Measurements from ENCODE around the gene GABRD. TPM values are rescaled to one million over a fixed set of nuclear protein-coding genes. Genes with fewer than 3 reads are reported as not detected.

The GABRD gene
- total and polyA plus RNA-seq, 2 experiments from 2014 or later: 2.1 to 5.1 TPM

DNA sequence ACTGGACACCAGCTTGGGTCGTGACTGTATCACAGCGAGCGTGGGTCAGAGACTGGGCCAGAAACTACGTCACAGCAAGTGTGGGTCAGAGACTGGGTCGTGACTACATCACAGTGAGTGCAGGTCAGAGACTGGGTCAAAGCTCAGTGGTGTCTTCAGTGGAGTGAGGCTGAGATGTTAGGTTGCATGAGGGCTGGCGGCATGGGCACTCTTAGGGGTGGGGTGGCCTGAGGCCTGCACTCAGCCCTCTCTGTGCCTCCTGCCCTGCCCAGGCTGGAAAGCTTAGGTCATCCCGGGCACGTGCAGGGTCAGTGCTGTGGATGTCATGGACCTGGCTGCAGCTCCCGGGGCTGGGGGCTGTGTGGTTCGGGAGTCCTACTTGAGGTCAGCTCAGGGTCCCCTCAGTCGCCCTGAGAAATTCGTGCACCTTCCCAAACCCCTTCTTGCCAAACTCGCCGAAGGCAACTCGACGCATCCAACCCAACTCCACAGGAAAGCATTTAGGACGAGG is 34.5 kb upstream of the GABRD start:
- Histone ChIP-seq H3K9me2 (ENCODE audit: insufficient read depth) (no peaks in the 10 kb centered on the region), H3K79me2 (replicated peaks; ENCODE audit: insufficient read depth) (no peaks in the 10 kb centered on the region), H3K4me3 (no peak overlapping the region), H3F3A (replicated peaks; ENCODE audit: low read depth) (no peaks in the 10 kb centered on the region), H3K27ac (ENCODE audit: low read depth) (no peak overlapping the region), H3K36me3 (ENCODE audit: insufficient read depth) (no peaks in the 10 kb centered on the region), H2AFZ (peak overlapping the region; percentile 28; the same call in 1 of the 2 replicates), H4K20me1 (replicated peaks; ENCODE audit: insufficient read depth) (no peaks in the 10 kb centered on the region), H3K27me3 (ENCODE audit: insufficient read depth) (no peaks in the 10 kb centered on the region), H3K4me2 (no peak overlapping the region), H3K4me1 (ENCODE audit: insufficient read depth) (no peaks in the 10 kb centered on the region)
- Mint-ChIP-seq H3K36me3 (ENCODE audit: low read depth) (no peaks in the 10 kb centered on the region), H3K4me1 (peaks cover 4% of the 10 kb centered on the region; the same call in 1 of the 3 replicates), H3K27ac (peak overlapping the region; percentile 5; the same call in 1 of the 2 replicates), H3K9me3 (peaks cover 3% of the 10 kb centered on the region; the same call in 2 of the 3 replicates), H3K4me3 (no peak overlapping the region), H3K27me3 (ENCODE audit: insufficient read depth, low read depth, poor library complexity) (peaks cover 14% of the 10 kb centered on the region)
- TF ChIP-seq, protein P1, sequence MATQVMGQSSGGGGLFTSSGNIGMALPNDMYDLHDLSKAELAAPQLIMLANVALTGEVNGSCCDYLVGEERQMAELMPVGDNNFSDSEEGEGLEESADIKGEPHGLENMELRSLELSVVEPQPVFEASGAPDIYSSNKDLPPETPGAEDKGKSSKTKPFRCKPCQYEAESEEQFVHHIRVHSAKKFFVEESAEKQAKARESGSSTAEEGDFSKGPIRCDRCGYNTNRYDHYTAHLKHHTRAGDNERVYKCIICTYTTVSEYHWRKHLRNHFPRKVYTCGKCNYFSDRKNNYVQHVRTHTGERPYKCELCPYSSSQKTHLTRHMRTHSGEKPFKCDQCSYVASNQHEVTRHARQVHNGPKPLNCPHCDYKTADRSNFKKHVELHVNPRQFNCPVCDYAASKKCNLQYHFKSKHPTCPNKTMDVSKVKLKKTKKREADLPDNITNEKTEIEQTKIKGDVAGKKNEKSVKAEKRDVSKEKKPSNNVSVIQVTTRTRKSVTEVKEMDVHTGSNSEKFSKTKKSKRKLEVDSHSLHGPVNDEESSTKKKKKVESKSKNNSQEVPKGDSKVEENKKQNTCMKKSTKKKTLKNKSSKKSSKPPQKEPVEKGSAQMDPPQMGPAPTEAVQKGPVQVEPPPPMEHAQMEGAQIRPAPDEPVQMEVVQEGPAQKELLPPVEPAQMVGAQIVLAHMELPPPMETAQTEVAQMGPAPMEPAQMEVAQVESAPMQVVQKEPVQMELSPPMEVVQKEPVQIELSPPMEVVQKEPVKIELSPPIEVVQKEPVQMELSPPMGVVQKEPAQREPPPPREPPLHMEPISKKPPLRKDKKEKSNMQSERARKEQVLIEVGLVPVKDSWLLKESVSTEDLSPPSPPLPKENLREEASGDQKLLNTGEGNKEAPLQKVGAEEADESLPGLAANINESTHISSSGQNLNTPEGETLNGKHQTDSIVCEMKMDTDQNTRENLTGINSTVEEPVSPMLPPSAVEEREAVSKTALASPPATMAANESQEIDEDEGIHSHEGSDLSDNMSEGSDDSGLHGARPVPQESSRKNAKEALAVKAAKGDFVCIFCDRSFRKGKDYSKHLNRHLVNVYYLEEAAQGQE (IDR thresholded peaks at IDR 0.05; ENCODE audit: unreplicated experiment): no peak
- TF ChIP-seq, protein P2, sequence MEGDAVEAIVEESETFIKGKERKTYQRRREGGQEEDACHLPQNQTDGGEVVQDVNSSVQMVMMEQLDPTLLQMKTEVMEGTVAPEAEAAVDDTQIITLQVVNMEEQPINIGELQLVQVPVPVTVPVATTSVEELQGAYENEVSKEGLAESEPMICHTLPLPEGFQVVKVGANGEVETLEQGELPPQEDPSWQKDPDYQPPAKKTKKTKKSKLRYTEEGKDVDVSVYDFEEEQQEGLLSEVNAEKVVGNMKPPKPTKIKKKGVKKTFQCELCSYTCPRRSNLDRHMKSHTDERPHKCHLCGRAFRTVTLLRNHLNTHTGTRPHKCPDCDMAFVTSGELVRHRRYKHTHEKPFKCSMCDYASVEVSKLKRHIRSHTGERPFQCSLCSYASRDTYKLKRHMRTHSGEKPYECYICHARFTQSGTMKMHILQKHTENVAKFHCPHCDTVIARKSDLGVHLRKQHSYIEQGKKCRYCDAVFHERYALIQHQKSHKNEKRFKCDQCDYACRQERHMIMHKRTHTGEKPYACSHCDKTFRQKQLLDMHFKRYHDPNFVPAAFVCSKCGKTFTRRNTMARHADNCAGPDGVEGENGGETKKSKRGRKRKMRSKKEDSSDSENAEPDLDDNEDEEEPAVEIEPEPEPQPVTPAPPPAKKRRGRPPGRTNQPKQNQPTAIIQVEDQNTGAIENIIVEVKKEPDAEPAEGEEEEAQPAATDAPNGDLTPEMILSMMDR (conservative IDR thresholded peaks at IDR 0.05; ENCODE audit: low read depth in 2 of 2): no peak
- no peak for TF ChIP-seq EZH2 (IDR thresholded peaks at IDR 0.05; ENCODE audit: low read depth, unreplicated experiment)
- no peak for TF ChIP-seq POLR2AphosphoS5 (IDR thresholded peaks at IDR 0.05; ENCODE audit: low read depth)
- no peak for TF ChIP-seq CREB1 (CRISPR knock-in tag; IDR thresholded peaks at IDR 0.05; ENCODE audit: low read depth)
- ATAC-seq (no peak), DNase-seq (ENCODE audit: low spot score) (no peak)

DNA sequence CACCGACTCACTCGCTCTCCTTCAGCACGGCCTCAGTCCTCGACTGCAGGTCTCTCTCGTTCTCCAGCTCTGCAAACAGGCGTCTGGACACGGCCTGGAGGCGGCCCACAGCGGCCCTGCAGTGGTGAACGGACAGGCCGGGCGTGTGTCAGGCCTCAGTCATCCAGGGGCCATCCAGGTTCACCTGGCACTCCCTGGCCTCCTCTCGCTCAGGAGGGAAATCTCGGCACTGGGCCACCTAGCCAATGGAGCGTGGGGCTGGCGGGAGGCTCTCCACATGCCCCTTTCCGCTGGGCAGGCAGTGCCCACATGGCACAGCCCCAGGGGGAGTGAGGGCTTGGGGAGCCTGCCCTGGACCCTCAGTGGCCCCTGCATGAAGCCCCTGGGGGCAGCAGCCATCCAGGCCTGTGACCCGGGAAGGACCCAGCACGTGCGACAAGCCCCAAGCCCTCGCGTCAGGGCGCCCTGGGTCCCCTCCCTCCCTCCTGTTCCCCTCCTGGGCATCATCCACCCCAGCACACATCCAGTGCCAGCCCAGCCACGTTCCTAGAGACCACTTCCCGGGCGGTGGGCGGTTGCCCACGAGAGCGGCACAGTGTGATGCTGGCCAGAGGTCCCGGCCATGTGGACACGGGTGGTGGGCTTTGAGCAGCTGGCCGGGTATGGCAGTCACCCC is 33.6 kb upstream of the GABRD start:
- H4K20me1 ChIP-seq (replicated peaks; ENCODE audit: insufficient read depth): no peaks in the 10 kb centered on the region
- Mint-ChIP-seq H3K4me1 (peaks cover 12% of the 10 kb centered on the region), H3K36me3 (ENCODE audit: low read depth) (no peaks in the 10 kb centered on the region), H3K27ac (no peak overlapping the region), H3K4me3 (no peak overlapping the region), H3K27me3 (ENCODE audit: insufficient read depth, low read depth, poor library complexity) (peaks cover 11% of the 10 kb centered on the region), H3K9me3 (0 out of 3 replicates have a peak, but pooled peaks cover 2% of the 10 kb centered on the region)
- peak overlapping the region; percentile 28; the same call in 1 of the 2 replicates for H2AFZ ChIP-seq
- H3K79me2 ChIP-seq (replicated peaks; ENCODE audit: insufficient read depth): no peaks in the 10 kb centered on the region
- no peaks in the 10 kb centered on the region for H3K27me3 ChIP-seq (ENCODE audit: insufficient read depth)
- no peak overlapping the region for H3K4me2 ChIP-seq
- no peaks in the 10 kb centered on the region for H3K36me3 ChIP-seq (ENCODE audit: insufficient read depth)
- H3F3A ChIP-seq (replicated peaks; ENCODE audit: low read depth): no peaks in the 10 kb centered on the region
- H3K4me1 ChIP-seq (ENCODE audit: insufficient read depth): no peaks in the 10 kb centered on the region
- no peaks in the 10 kb centered on the region for H3K9me2 ChIP-seq (ENCODE audit: insufficient read depth)
- ATAC-seq (peak; percentile 14; the same call in 1 of the 3 replicates), DNase-seq (ENCODE audit: low spot score) (no peak)
- no peak overlapping the region for H3K27ac ChIP-seq (ENCODE audit: low read depth)
- H3K4me3 ChIP-seq: no peak overlapping the region
- no peak for TF ChIP-seq STAT1 (IDR thresholded peaks at IDR 0.05; ENCODE audit: unreplicated experiment)
- no peak for TF ChIP-seq EZH2phosphoT487 (IDR thresholded peaks at IDR 0.05; ENCODE audit: unreplicated experiment)
- TF ChIP-seq EZH2 (IDR thresholded peaks at IDR 0.05; ENCODE audit: low read depth, unreplicated experiment): no peak
- no peak for TF ChIP-seq ZNF331 (CRISPR knock-in tag; IDR thresholded peaks at IDR 0.05; ENCODE audit: low read depth)
- TF ChIP-seq, protein P3, sequence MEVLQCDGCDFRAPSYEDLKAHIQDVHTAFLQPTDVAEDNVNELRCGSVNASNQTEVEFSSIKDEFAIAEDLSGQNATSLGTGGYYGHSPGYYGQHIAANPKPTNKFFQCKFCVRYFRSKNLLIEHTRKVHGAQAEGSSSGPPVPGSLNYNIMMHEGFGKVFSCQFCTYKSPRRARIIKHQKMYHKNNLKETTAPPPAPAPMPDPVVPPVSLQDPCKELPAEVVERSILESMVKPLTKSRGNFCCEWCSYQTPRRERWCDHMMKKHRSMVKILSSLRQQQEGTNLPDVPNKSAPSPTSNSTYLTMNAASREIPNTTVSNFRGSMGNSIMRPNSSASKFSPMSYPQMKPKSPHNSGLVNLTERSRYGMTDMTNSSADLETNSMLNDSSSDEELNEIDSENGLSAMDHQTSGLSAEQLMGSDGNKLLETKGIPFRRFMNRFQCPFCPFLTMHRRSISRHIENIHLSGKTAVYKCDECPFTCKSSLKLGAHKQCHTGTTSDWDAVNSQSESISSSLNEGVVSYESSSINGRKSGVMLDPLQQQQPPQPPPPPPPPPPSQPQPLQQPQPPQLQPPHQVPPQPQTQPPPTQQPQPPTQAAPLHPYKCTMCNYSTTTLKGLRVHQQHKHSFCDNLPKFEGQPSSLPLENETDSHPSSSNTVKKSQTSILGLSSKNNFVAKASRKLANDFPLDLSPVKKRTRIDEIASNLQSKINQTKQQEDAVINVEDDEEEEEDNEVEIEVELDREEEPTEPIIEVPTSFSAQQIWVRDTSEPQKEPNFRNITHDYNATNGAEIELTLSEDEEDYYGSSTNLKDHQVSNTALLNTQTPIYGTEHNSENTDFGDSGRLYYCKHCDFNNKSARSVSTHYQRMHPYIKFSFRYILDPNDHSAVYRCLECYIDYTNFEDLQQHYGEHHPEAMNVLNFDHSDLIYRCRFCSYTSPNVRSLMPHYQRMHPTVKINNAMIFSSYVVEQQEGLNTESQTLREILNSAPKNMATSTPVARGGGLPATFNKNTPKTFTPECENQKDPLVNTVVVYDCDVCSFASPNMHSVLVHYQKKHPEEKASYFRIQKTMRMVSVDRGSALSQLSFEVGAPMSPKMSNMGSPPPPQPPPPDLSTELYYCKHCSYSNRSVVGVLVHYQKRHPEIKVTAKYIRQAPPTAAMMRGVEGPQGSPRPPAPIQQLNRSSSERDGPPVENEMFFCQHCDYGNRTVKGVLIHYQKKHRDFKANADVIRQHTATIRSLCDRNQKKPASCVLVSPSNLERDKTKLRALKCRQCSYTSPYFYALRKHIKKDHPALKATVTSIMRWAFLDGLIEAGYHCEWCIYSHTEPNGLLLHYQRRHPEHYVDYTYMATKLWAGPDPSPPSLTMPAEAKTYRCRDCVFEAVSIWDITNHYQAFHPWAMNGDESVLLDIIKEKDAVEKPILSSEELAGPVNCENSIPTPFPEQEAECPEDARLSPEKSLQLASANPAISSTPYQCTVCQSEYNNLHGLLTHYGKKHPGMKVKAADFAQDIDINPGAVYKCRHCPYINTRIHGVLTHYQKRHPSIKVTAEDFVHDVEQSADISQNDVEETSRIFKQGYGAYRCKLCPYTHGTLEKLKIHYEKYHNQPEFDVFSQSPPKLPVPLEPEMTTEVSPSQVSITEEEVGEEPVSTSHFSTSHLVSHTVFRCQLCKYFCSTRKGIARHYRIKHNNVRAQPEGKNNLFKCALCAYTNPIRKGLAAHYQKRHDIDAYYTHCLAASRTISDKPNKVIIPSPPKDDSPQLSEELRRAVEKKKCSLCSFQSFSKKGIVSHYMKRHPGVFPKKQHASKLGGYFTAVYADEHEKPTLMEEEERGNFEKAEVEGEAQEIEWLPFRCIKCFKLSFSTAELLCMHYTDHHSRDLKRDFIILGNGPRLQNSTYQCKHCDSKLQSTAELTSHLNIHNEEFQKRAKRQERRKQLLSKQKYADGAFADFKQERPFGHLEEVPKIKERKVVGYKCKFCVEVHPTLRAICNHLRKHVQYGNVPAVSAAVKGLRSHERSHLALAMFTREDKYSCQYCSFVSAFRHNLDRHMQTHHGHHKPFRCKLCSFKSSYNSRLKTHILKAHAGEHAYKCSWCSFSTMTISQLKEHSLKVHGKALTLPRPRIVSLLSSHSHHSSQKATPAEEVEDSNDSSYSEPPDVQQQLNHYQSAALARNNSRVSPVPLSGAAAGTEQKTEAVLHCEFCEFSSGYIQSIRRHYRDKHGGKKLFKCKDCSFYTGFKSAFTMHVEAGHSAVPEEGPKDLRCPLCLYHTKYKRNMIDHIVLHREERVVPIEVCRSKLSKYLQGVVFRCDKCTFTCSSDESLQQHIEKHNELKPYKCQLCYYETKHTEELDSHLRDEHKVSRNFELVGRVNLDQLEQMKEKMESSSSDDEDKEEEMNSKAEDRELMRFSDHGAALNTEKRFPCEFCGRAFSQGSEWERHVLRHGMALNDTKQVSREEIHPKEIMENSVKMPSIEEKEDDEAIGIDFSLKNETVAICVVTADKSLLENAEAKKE (CRISPR knock-in tag; IDR thresholded peaks at IDR 0.05): no peak
